Measurements from ENCODE around the gene ITFG1. TPM values are rescaled to one million over a fixed set of nuclear protein-coding genes. Genes with fewer than 3 reads are reported as not detected.

The ITFG1 gene
- total RNA-seq, 1 experiment from 2014 or later, result 18.0 TPM

GRCh38 chr16:47197536-47198179 lies 263.2 kb downstream of the ITFG1 start:
- no peaks in the 10 kb centered on the region for H3K27me3 Mint-ChIP-seq (ENCODE audit: low read depth)
- Histone ChIP-seq H3K79me1 (ENCODE audit: insufficient read depth, low read depth, low read length, poor library complexity, severe bottlenecking) (no peaks in the 10 kb centered on the region), H2AK5ac (ENCODE audit: insufficient read length, low read length) (no peak overlapping the region), H2BK15ac (ENCODE audit: low read depth, low read length) (no peak overlapping the region), H3K4me2 (ENCODE audit: insufficient read depth, insufficient read length, low read length) (no peak overlapping the region), H3K79me2 (ENCODE audit: insufficient read depth, low read length) (no peaks in the 10 kb centered on the region), H3K56ac (ENCODE audit: insufficient read length, low read depth, low read length) (no peak overlapping the region), H3K27ac (ENCODE audit: insufficient read length, low read depth, low read length) (no peak overlapping the region), H3K4ac (ENCODE audit: low read depth, low read length) (no peak overlapping the region), H3K23ac (ENCODE audit: insufficient read length, low read depth, low read length) (no peak overlapping the region), H3K4me1 (ENCODE audit: insufficient read depth, low read length) (no peaks in the 10 kb centered on the region), H3K18ac (ENCODE audit: insufficient read length, low read depth, low read length) (no peak overlapping the region), H4K5ac (ENCODE audit: insufficient read length, low read depth, low read length) (no peak overlapping the region), H2BK20ac (ENCODE audit: low read depth, low read length, poor library complexity, severe bottlenecking) (no peak overlapping the region), H3K14ac (ENCODE audit: insufficient read depth, low read length) (no peak overlapping the region), H4K8ac (replicated peaks; ENCODE audit: insufficient read length, low read depth, low read length) (no peak overlapping the region), H3K9ac (ENCODE audit: extremely low read depth, insufficient read length, low read length) (no peak overlapping the region), H3K9me3 (ENCODE audit: control insufficient read depth, low read depth, low read length) (no peaks in the 10 kb centered on the region), H3T11ph (ENCODE audit: low read length) (no peak overlapping the region), H2BK12ac (ENCODE audit: insufficient read length, low read depth, low read length) (no peak overlapping the region), H3K27me3 (ENCODE audit: insufficient read depth, low read length) (no peaks in the 10 kb centered on the region), H2AFZ (ENCODE audit: low read length) (no peak overlapping the region), H4K20me1 (ENCODE audit: control insufficient read depth, insufficient read depth, insufficient read length) (no peaks in the 10 kb centered on the region), H2BK5ac (ENCODE audit: insufficient read length, low read length) (no peak overlapping the region), H3K23me2 (ENCODE audit: insufficient read length, low read depth, low read length, poor library complexity, severe bottlenecking) (no peaks in the 10 kb centered on the region), H2BK120ac (ENCODE audit: low read depth, low read length, poor library complexity, severe bottlenecking) (no peak overlapping the region), H4K91ac (ENCODE audit: insufficient read length, low read depth, low read length) (no peak overlapping the region)
- H3K4me3 Mint-ChIP-seq, result no peak overlapping the region
- H3K4me1 Mint-ChIP-seq, result peaks cover 5 to 13% of the 10 kb centered on the region in 2 experiments
- peaks cover 2 to 3% of the 10 kb centered on the region in 2 experiments; a peak in 2 of 5 replicates for H3K9me3 Mint-ChIP-seq
- DNase-seq, result no peak
- no CpG with 5 or more reads among the region's 6 CpGs for WGBS (ENCODE audit: extremely low coverage, insufficient read length, low lambda C conversion rate)
- TF ChIP-seq CTCF (conservative IDR thresholded peaks at IDR 0.05), result no peak
- peaks cover 5 to 7% (median 5%) of the 10 kb centered on the region in 3 experiments; a peak in 6 of 7 replicates for H3K36me3 Mint-ChIP-seq (ENCODE audit: insufficient read depth in 1 of 3, low read depth in 3 of 3)
- H3K27ac Mint-ChIP-seq, result no peak overlapping the region; a peak in 1 of 7 replicates
